Measurements from ENCODE around the gene SDR42E2. TPM values are rescaled to one million over a fixed set of nuclear protein-coding genes. Genes with fewer than 3 reads are reported as not detected.

SDR42E2 gene
- total and polyA plus RNA-seq, 2 donors (not counting 3 experiments of a cell fraction or from before 2014, with no cell fraction given) = 0.03 to 0.13 TPM

GRCh38 chr16:22217890-22218730, 55.8 kb downstream of the SDR42E2 start:
- no peak for FAIRE-seq

GRCh38 chr16:22219389-22220068, 57.2 kb downstream of the SDR42E2 start:
- FAIRE-seq (no peak), DNase-seq (ENCODE audit: low read depth, low spot score) (no peak)
- intact Hi-C loops (cut with micrococcal nuclease) (no loop called here), dilution Hi-C loops (cut with MboI; ENCODE audit: extremely low pct_ligation_motif_present, low sequenced_read_pairs) (no loop called here)
- Histone ChIP-seq H3K4me2 (ENCODE audit: insufficient read depth, low read length) (no peak overlapping the region), H3K9me3 (replicated peaks; ENCODE audit: control insufficient read depth, insufficient read depth, low read length) (no peaks in the 10 kb centered on the region), H3K4me1 (ENCODE audit: control insufficient read depth, extremely low read depth, insufficient read depth, low read length) (no peaks in the 10 kb centered on the region), H3K27ac (ENCODE audit: insufficient read depth, low read depth, low read length) (no peak overlapping the region), H3K79me2 (ENCODE audit: control insufficient read depth, insufficient read depth, low read length) (peaks cover 12% of the 10 kb centered on the region), H3K9me1 (replicated peaks; ENCODE audit: control insufficient read depth, extremely low read depth, insufficient read depth, low read length) (no peaks in the 10 kb centered on the region), H3K27me3 (ENCODE audit: control insufficient read depth in 2 of 2, insufficient read depth in 2 of 2, low read length in 2 of 2) (no peaks in the 10 kb centered on the region), H3K4me3 (replicated peaks in 1 of 3; ENCODE audit: insufficient read depth in 1 of 3, low read depth in 1 of 3, low read length in 3 of 3) (no peak overlapping the region), H3K9ac (replicated peaks; ENCODE audit: extremely low read depth, insufficient read depth, low read length) (no peak overlapping the region), H3K36me3 (ENCODE audit: control insufficient read depth in 2 of 2, extremely low read depth in 1 of 2, insufficient read depth in 2 of 2, low read length in 2 of 2) (peaks cover 0 to 3% of the 10 kb centered on the region in 2 experiments), H4K20me1 (replicated peaks; ENCODE audit: control insufficient read depth, extremely low read depth, insufficient read depth, low read length) (peaks cover 2% of the 10 kb centered on the region), H2AFZ (ENCODE audit: low read depth, low read length) (no peak overlapping the region)
- ChIA-PET CTCF (interaction anchor here (1.0 to 1.2 kb wide), 2 partner anchors 12 to 53 kb away, joined by 4 to 5 read pairs; no protein-coding TSS in a partner anchor), POLR2A (no interaction called here)
- no TSS peak for BruUV-seq (replicated peaks)
- TF ChIP-seq EZH2 (IDR thresholded peaks at IDR 0.05; ENCODE audit: borderline replicate concordance, low read depth, low read length, severe bottlenecking) (no peak), FOS (IDR thresholded peaks at IDR 0.05; ENCODE audit: borderline replicate concordance, insufficient read depth, low read length) (no peak), POLR2A (IDR thresholded peaks at IDR 0.05; ENCODE audit: low read depth, low read length) (no peak), MAX (IDR thresholded peaks at IDR 0.05; ENCODE audit: insufficient read depth, insufficient read length) (no peak), JUN (IDR thresholded peaks at IDR 0.05; ENCODE audit: borderline replicate concordance, insufficient read depth, insufficient read length, low read depth) (no peak), GATA2 (IDR thresholded peaks at IDR 0.05; ENCODE audit: insufficient read depth, insufficient read length, low read depth, low read length) (no peak)
- TF ChIP-seq, protein P1, sequence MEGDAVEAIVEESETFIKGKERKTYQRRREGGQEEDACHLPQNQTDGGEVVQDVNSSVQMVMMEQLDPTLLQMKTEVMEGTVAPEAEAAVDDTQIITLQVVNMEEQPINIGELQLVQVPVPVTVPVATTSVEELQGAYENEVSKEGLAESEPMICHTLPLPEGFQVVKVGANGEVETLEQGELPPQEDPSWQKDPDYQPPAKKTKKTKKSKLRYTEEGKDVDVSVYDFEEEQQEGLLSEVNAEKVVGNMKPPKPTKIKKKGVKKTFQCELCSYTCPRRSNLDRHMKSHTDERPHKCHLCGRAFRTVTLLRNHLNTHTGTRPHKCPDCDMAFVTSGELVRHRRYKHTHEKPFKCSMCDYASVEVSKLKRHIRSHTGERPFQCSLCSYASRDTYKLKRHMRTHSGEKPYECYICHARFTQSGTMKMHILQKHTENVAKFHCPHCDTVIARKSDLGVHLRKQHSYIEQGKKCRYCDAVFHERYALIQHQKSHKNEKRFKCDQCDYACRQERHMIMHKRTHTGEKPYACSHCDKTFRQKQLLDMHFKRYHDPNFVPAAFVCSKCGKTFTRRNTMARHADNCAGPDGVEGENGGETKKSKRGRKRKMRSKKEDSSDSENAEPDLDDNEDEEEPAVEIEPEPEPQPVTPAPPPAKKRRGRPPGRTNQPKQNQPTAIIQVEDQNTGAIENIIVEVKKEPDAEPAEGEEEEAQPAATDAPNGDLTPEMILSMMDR (IDR thresholded peaks at IDR 0.05; ENCODE audit: extremely low read depth in 1 of 2, insufficient read depth in 1 of 2, low read depth in 1 of 2, low read length in 2 of 2) = no peak

More at GRCh38 chr16:22217890-22218730, 55.8 kb downstream of the SDR42E2 start:
- Histone ChIP-seq H3K36me3 (ENCODE audit: control insufficient read depth in 2 of 2, extremely low read depth in 1 of 2, insufficient read depth in 2 of 2, low read length in 2 of 2) (peaks cover 0 to 3% of the 10 kb centered on the region in 2 experiments), H3K4me1 (ENCODE audit: control insufficient read depth, extremely low read depth, insufficient read depth, low read length) (no peaks in the 10 kb centered on the region), H3K4me3 (replicated peaks in 1 of 3; ENCODE audit: insufficient read depth in 1 of 3, low read depth in 1 of 3, low read length in 3 of 3) (no peak overlapping the region), H3K4me2 (ENCODE audit: insufficient read depth, low read length) (no peak overlapping the region), H3K9me3 (replicated peaks; ENCODE audit: control insufficient read depth, insufficient read depth, low read length) (no peaks in the 10 kb centered on the region), H3K9me1 (replicated peaks; ENCODE audit: control insufficient read depth, extremely low read depth, insufficient read depth, low read length) (no peaks in the 10 kb centered on the region), H2AFZ (ENCODE audit: low read depth, low read length) (no peak overlapping the region), H3K27ac (ENCODE audit: insufficient read depth, low read depth, low read length) (no peak overlapping the region), H3K9ac (replicated peaks; ENCODE audit: extremely low read depth, insufficient read depth, low read length) (no peak overlapping the region), H3K27me3 (ENCODE audit: control insufficient read depth in 2 of 2, insufficient read depth in 2 of 2, low read length in 2 of 2) (no peaks in the 10 kb centered on the region), H4K20me1 (replicated peaks; ENCODE audit: control insufficient read depth, extremely low read depth, insufficient read depth, low read length) (peaks cover 2% of the 10 kb centered on the region), H3K79me2 (ENCODE audit: control insufficient read depth, insufficient read depth, low read length) (peaks cover 17% of the 10 kb centered on the region)
- no TSS peak for BruUV-seq (replicated peaks)
- no peak for TF ChIP-seq JUN (IDR thresholded peaks at IDR 0.05; ENCODE audit: borderline replicate concordance, insufficient read depth, insufficient read length, low read depth)
- TF ChIP-seq POLR2AphosphoS5 (IDR thresholded peaks at IDR 0.05; ENCODE audit: insufficient read depth, low read depth, low read length) = no peak
- intact Hi-C loops (cut with micrococcal nuclease) (no loop called here), dilution Hi-C loops (cut with MboI; ENCODE audit: extremely low pct_ligation_motif_present, low sequenced_read_pairs) (no loop called here)
- POLR2A ChIA-PET = no interaction called here
- CTCF ChIA-PET = interaction anchor here (1.4 kb wide), 1 partner anchor 12 kb away, joined by 5 read pairs; the partner anchor contains the start of gene EEF2K
- no peak for DNase-seq (ENCODE audit: low read depth, low spot score)
